NT2/D1 (cell line): Measurements from ENCODE around the gene PLEKHA5.

Experiments used
- SUZ12 ChIP-seq: IDR thresholded peaks from 2 replicates; pipeline ENCODE4 v1.6.1; 2011; ENCODE audit not compliant: insufficient read length, insufficient read depth; ENCODE audit errors: extremely low read depth
- YY1 ChIP-seq: IDR thresholded peaks from 2 replicates; pipeline ENCODE4 v1.6.1; 2011; ENCODE audit not compliant: insufficient read length, insufficient read depth
- ZNF274 ChIP-seq: IDR thresholded peaks from 2 replicates; pipeline ENCODE4 v1.6.1; 2011; ENCODE audit warnings: mild to moderate bottlenecking, low read depth, low read length

GRCh38 chr12:19239616-19240234 is 110.2 kb downstream of the PLEKHA5 start:
- TF ChIP-seq YY1, result no peak
- TF ChIP-seq ZNF274, result no peak
- TF ChIP-seq SUZ12, result no peak
